H1 (cell line): ENCODE data around the gene PRSS8. TPM values are rescaled to one million over a fixed set of nuclear protein-coding genes. Genes with fewer than 3 reads are reported as not detected.
A peak's percentile ranks its signal among the peaks of the same experiment; 100 is the strongest.
"Not testable (repeated sequence)": the region's sequence is repeated elsewhere in the genome, so short reads cannot be mapped to it uniquely, and the experiment has no call there.

ENCODE experiments used
- CTCF ChIA-PET: fragments of 300-600 bp; sonication (Branson Sonifier 250); formaldehyde crosslinking; loops from one replicate; lab custom pipeline; 2021; ENCODE audit not compliant: partially characterized antibody; lab: Charles Lee
- POLR2A ChIA-PET: fragments of 300-600 bp; sonication (Branson Sonifier 250); formaldehyde crosslinking; loops from one replicate; lab custom pipeline; 2021; ENCODE audit warnings: inconsistent platforms; ENCODE audit not compliant: partially characterized antibody; lab: Charles Lee
- DNase-seq, 2 experiments: peaks; one replicate each; pipeline versions ENCODE4 v3.0.0 to v3.0.0-alpha.2; 2010 to 2022; ENCODE audit warnings: low spot score in 2 of 2, low read depth in 1 of 2, mixed read lengths in 1 of 2
- FAIRE-seq: peaks from 2 replicates; lab custom pipeline; 2011; peaks lifted over from hg19 to GRCh38; lab: Jason Lieb, UNC
- H2AFZ ChIP-seq: 2 replicates; pipeline ENCODE4 v1.8.1; 2012; ENCODE audit warnings: low read length, inconsistent platforms
- H2AK5ac ChIP-seq: 2 replicates; pipeline ENCODE4 v1.6.1; 2013; ENCODE audit warnings: low read depth, low read length
- H2BK120ac ChIP-seq: replicated peaks from 2 replicates; pipeline ENCODE3; 2013; ENCODE audit warnings: low read depth, low read length, inconsistent platforms
- H2BK12ac ChIP-seq: 2 replicates; pipeline ENCODE4 v1.6.1; 2013; ENCODE audit warnings: low read depth, low read length
- H2BK15ac ChIP-seq: 2 replicates; pipeline ENCODE4 v1.6.1; 2013; ENCODE audit warnings: low read length
- H2BK20ac ChIP-seq: 2 replicates; pipeline ENCODE4 v1.6.1; 2013; ENCODE audit warnings: low read length
- H2BK5ac ChIP-seq: 2 replicates; pipeline ENCODE4 v1.6.1; 2013; ENCODE audit warnings: low read depth, low read length
- H3K14ac ChIP-seq: 2 replicates; pipeline ENCODE4 v1.6.1; 2013; ENCODE audit warnings: inconsistent platforms; ENCODE audit not compliant: insufficient read length
- H3K18ac ChIP-seq: 2 replicates; pipeline ENCODE4 v1.6.1; 2013; ENCODE audit warnings: low read length; ENCODE audit errors: extremely low read depth
- H3K23ac ChIP-seq: 2 replicates; pipeline ENCODE4 v1.6.1; 2013; ENCODE audit warnings: inconsistent platforms; ENCODE audit not compliant: insufficient read length
- H3K23me2 ChIP-seq: 2 replicates; pipeline ENCODE4 v1.6.1; 2013; ENCODE audit warnings: low read depth, low read length
- H3K27ac ChIP-seq: 2 replicates; pipeline ENCODE4 v1.6.1; 2011; ENCODE audit warnings: low read depth, low read length, inconsistent platforms
- H3K27me3 ChIP-seq, 4 experiments: replicated peaks in 1 of 4; 1 replicate in 1 of 4; 2 replicates in 3 of 4; pipeline versions ENCODE4 v1.6.1 to v1.8.1; 2011 to 2013; ENCODE audit warnings: low read length in 3 of 4, mild to moderate bottlenecking in 3 of 4, inconsistent platforms in 2 of 4, mixed read lengths in 2 of 4, moderate library complexity in 1 of 4; ENCODE audit not compliant: control insufficient read depth in 3 of 4, insufficient read depth in 3 of 4; ENCODE audit errors: extremely low read depth in 1 of 4
- H3K36me3 ChIP-seq, 4 experiments: 2 replicates each; pipeline versions ENCODE4 v1.6.1 to v1.8.1; 2011 to 2013; ENCODE audit warnings: mild to moderate bottlenecking in 4 of 4, low read length in 3 of 4, moderate library complexity in 2 of 4, control low read depth in 1 of 4, inconsistent platforms in 1 of 4; ENCODE audit not compliant: insufficient read depth in 4 of 4, control insufficient read depth in 2 of 4
- H3K4ac ChIP-seq: replicated peaks from 2 replicates; pipeline ENCODE3; 2013; ENCODE audit warnings: low read length, low read depth, mixed read lengths, inconsistent platforms; ENCODE audit not compliant: insufficient read length
- H3K4me1 ChIP-seq, 4 experiments: replicated peaks in 1 of 4; 1 replicate in 1 of 4; 2 replicates in 3 of 4; pipeline versions ENCODE4 v1.6.1 to v1.8.1; 2011 to 2013; ENCODE audit warnings: low read length in 3 of 4, inconsistent platforms in 2 of 4, mixed read lengths in 1 of 4; ENCODE audit not compliant: insufficient read depth in 4 of 4, control insufficient read depth in 3 of 4
- H3K4me2 ChIP-seq, 2 experiments: 2 replicates each; pipeline versions ENCODE4 v1.6.1 to v1.8.1; 2011 to 2013; ENCODE audit warnings: low read depth in 2 of 2, low read length in 2 of 2, control low read depth in 1 of 2, inconsistent platforms in 1 of 2, mild to moderate bottlenecking in 1 of 2; ENCODE audit not compliant: insufficient read depth in 1 of 2
- H3K4me3 ChIP-seq, 4 experiments: fragments of 200-600, 300-600 bp in 1 of 4; sonication (generic), shearing (Covaris generic), sonication (Bioruptor Twin) in 1 of 4; 2 replicates each; pipeline versions ENCODE4 v1.5.1 to v1.8.1; 2011 to 2016; ENCODE audit warnings: low read length in 4 of 4, low read depth in 3 of 4, control low read depth in 2 of 4, inconsistent platforms in 2 of 4, mild to moderate bottlenecking in 2 of 4, mixed read lengths in 1 of 4, moderate library complexity in 1 of 4; ENCODE audit not compliant: insufficient read depth in 2 of 4; ENCODE audit errors: extremely low read depth in 1 of 4
- H3K56ac ChIP-seq: replicated peaks from 2 replicates; pipeline ENCODE3; 2013; ENCODE audit warnings: low read depth, mild to moderate bottlenecking, mixed read lengths, low read length, inconsistent platforms; ENCODE audit not compliant: insufficient read length
- H3K79me1 ChIP-seq: 2 replicates; pipeline ENCODE4 v1.6.1; 2013; ENCODE audit warnings: low read depth, low read length, control low read depth
- H3K79me2 ChIP-seq, 2 experiments: 2 replicates each; pipeline versions ENCODE4 v1.6.1 to v1.8.1; 2012 to 2013; ENCODE audit warnings: low read length in 2 of 2, mild to moderate bottlenecking in 2 of 2, inconsistent platforms in 1 of 2; ENCODE audit not compliant: insufficient read depth in 2 of 2, control insufficient read depth in 1 of 2
- H3K9ac ChIP-seq, 4 experiments: replicated peaks in 1 of 4; 1 replicate in 1 of 4; 2 replicates in 3 of 4; pipeline versions ENCODE4 v1.6.1 to v1.8.1; 2011 to 2013; ENCODE audit warnings: low read depth in 3 of 4, low read length in 3 of 4, control low read depth in 2 of 4, mild to moderate bottlenecking in 2 of 4, moderate library complexity in 2 of 4, inconsistent platforms in 1 of 4; ENCODE audit errors: extremely low read depth in 1 of 4
- H3K9me3 ChIP-seq, 2 experiments: 2 replicates each; pipeline versions ENCODE4 v1.6.1 to v1.8.1; 2012 to 2013; ENCODE audit warnings: mild to moderate bottlenecking in 2 of 2, moderate library complexity in 2 of 2, control low read depth in 1 of 2, inconsistent platforms in 1 of 2, low read depth in 1 of 2, low read length in 1 of 2, mixed read lengths in 1 of 2; ENCODE audit not compliant: insufficient read depth in 2 of 2
- H4K20me1 ChIP-seq, 2 experiments: replicated peaks in 1 of 2; 2 replicates each; pipeline versions ENCODE3 to v1.8.1; 2011 to 2013; ENCODE audit warnings: inconsistent platforms in 2 of 2, low read length in 2 of 2, mild to moderate bottlenecking in 1 of 2; ENCODE audit not compliant: insufficient read depth in 2 of 2, control insufficient read depth in 1 of 2
- H4K5ac ChIP-seq: 2 replicates; pipeline ENCODE4 v1.6.1; 2013; ENCODE audit warnings: low read length, low read depth, mixed read lengths, inconsistent platforms; ENCODE audit not compliant: insufficient read length
- H4K8ac ChIP-seq: 2 replicates; pipeline ENCODE4 v1.8.0; 2013; ENCODE audit warnings: mild to moderate bottlenecking, moderate library complexity, low read length, inconsistent platforms; ENCODE audit not compliant: insufficient read depth; ENCODE audit errors: extremely low read depth
- H4K91ac ChIP-seq: replicated peaks from 2 replicates; pipeline ENCODE3; 2013; ENCODE audit warnings: low read length, mixed read lengths, inconsistent platforms; ENCODE audit not compliant: insufficient read length
- WGBS, 2 experiments: shearing (Covaris generic) in 1 of 2; methylation state at CpG; one replicate each; pipeline versions ENCODE4 v1.1.6 to v1.1.7; 2013 to 2015; ENCODE audit warnings: low lambda C conversion rate in 2 of 2, mixed read lengths in 2 of 2, inconsistent platforms in 1 of 2, low coverage in 1 of 2, missing lambda C conversion rate in 1 of 2; ENCODE audit not compliant: insufficient replicate concordance in 2 of 2, insufficient coverage in 1 of 2, insufficient read length in 1 of 2; ENCODE audit errors: extremely low coverage in 1 of 2, missing lambda C conversion rate in 1 of 2; 5-methylcytosine and 5-hydroxymethylcytosine counted together
- polyA plus RNA-seq, 7 experiments: library from polyadenylated mRNA; depleted of rRNA in 3 of 7; stranded (reverse) in 5 of 7; unstranded in 2 of 7; fragments of >200 nt in 5 of 7; fragments of 200-250 nt in 2 of 7; gene quantifications; 1 replicate in 5 of 7; 2 replicates in 1 of 7; 4 replicates in 1 of 7; pipeline versions ENCODE4 v1.2.1 to v1.2.3, GENCODE V29; 2011 to 2013; ENCODE audit warnings: missing spikeins in 2 of 7, mixed read lengths in 2 of 7
- total RNA-seq: library from RNA; stranded (reverse); fragmentation: NEBNext Ultra II Directional; extraction: Animal tissue kit (Norgen Biotek cat#: 25700); gene quantifications from 2 replicates; pipeline ENCODE4 v1.2.1, GENCODE V29; 2021

The PRSS8 gene
- total and polyA plus RNA-seq, 2 of the 8 experiments (the other 6 are each of a cell fraction or from before 2014, with no cell fraction given) = 87.7 to 273 TPM

DNA sequence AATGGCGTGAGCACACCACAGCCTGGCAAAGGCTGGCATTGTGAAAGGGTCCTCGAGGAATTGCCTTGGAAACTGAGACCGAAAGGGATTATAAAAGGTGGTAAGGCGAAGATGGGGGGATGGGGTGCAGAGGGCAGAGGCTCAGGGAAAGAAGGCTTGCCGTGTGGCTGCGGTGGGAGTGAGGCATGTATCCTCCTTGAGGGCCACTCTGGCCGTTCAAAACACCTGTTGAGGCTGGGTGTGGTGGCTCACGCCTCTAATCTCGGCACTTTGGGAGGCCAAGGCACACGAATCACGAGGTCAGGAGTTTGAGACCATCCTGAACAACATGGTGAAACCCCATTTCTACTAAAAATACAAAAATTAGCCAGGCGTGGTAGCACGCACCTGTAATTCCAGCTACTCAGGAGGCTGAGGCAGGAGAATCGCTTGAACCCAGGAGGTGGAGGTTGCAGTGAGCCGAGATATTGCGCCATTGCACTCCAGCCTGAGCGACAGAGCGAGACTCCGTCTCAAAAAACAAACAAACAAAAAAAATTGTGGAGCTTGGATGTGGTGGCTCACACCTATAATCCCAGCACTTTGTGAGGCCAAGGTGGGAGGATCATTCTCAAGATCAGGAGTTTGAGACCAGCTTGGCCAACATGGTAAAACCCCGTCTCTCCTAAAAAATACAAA is 1.4 kb upstream of the PRSS8 start:
- not testable (repeated sequence) for H3K4me3 ChIP-seq, H3K4me2 ChIP-seq, DNase-seq, FAIRE-seq, H3K14ac ChIP-seq, H3K23ac ChIP-seq, H2BK20ac ChIP-seq, H4K8ac ChIP-seq, H2BK15ac ChIP-seq, H2BK120ac ChIP-seq, H2AFZ ChIP-seq, H4K91ac ChIP-seq, H3K27ac ChIP-seq, H3K18ac ChIP-seq, H3K56ac ChIP-seq, H3K4ac ChIP-seq, H3K9ac ChIP-seq, H2AK5ac ChIP-seq, H3K79me1 ChIP-seq, H3K27me3 ChIP-seq, H2BK5ac ChIP-seq, H4K5ac ChIP-seq, H3K9me3 ChIP-seq, H4K20me1 ChIP-seq
- ChIA-PET CTCF (interaction anchor here (0.6 to 2.6 kb wide), 5 partner anchors 20 to 219 kb away, joined by 3 to 10 read pairs (median 3); partner anchors contain the start of gene KAT8), POLR2A (interaction anchor here (0.9 to 34.9 kb wide), 7 partner anchors 16 to 152 kb away, joined by 3 to 713 read pairs (median 9); partner anchors contain the start of genes BCKDK, FUS, HSD3B7 and KAT8)
- Histone ChIP-seq H3K23me2 (peaks cover 16% of the 10 kb centered on the region), H2BK12ac (peak overlapping the region; percentile 96; the same call in 1 of the 2 replicates), H3K36me3 (peaks cover 4 to 16% (median 6%) of the 10 kb centered on the region in 4 experiments), H3K4me1 (peaks cover 5 to 45% (median 35%) of the 10 kb centered on the region in 4 experiments), H3K79me2 (peaks cover 0 to 19% of the 10 kb centered on the region in 2 experiments; a peak in 2 of 4 replicates)
- WGBS, 2 experiments = 90% methylated on average over 15 of the region's 20 CpGs; no CpG with 5 or more reads in 1 of the 2 experiments
